Liver (tissue), 3 donors: ENCODE measurements around the gene CCSER2.
A peak's percentile ranks its signal among the peaks of the same experiment; 100 is the strongest.

Experiments
- RAD21 ChIP-seq, 2 donors: IDR thresholded peaks; 2 replicates each; pipeline ENCODE4 v1.6.1; 2016; ENCODE audit warnings: antibody characterized with exemption in 2 of 2, mild to moderate bottlenecking in 2 of 2
- SP1 ChIP-seq: IDR thresholded peaks from 2 replicates; pipeline ENCODE4 v1.6.1; 2018; ENCODE audit warnings: antibody characterized with exemption, mild to moderate bottlenecking
- TAF1 ChIP-seq: conservative IDR thresholded peaks from 2 replicates; pipeline ENCODE4 v1.6.1; 2016; ENCODE audit warnings: antibody characterized with exemption, mild to moderate bottlenecking
- TF ChIP-seq, protein P1 (sequence below): fragments of 150-350 bp; IDR thresholded peaks from 2 replicates; pipeline ENCODE4 v1.5.1; 2017; ENCODE audit warnings: improper control_type of control experiment, low read depth, low read length; ENCODE audit not compliant: missing input control
- TF ChIP-seq, protein P2 (sequence below): IDR thresholded peaks from 2 replicates; pipeline ENCODE4 v1.6.1; 2016; ENCODE audit warnings: antibody characterized with exemption
- TF ChIP-seq, protein P3 (sequence below): IDR thresholded peaks from 2 replicates; pipeline ENCODE4 v1.6.1; 2016; ENCODE audit warnings: antibody characterized with exemption, mild to moderate bottlenecking
- donor health status: healthy.
- donor health status: healthy.

DNA sequence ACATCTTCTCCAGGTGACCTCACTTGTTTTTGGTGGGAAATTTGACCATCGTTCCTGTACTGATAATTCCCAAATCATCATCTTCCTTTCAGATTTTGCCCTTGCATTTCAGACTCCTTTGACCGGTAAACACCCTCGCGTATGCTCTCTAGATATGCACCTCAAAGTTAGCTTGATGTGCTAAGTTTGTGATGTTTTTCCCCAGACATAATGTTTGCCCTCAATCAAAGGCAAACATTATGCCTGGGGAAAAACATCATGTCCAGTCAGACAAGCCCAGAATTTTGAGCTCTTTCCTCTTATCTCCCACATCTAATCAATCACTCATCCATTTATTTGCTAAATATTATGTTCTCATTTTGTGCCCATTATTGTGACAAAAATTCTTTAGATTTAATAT lies 26.2 kb downstream of the CCSER2 start:
- TF ChIP-seq SP1 = peak; percentile 11
- TF ChIP-seq, protein P1, sequence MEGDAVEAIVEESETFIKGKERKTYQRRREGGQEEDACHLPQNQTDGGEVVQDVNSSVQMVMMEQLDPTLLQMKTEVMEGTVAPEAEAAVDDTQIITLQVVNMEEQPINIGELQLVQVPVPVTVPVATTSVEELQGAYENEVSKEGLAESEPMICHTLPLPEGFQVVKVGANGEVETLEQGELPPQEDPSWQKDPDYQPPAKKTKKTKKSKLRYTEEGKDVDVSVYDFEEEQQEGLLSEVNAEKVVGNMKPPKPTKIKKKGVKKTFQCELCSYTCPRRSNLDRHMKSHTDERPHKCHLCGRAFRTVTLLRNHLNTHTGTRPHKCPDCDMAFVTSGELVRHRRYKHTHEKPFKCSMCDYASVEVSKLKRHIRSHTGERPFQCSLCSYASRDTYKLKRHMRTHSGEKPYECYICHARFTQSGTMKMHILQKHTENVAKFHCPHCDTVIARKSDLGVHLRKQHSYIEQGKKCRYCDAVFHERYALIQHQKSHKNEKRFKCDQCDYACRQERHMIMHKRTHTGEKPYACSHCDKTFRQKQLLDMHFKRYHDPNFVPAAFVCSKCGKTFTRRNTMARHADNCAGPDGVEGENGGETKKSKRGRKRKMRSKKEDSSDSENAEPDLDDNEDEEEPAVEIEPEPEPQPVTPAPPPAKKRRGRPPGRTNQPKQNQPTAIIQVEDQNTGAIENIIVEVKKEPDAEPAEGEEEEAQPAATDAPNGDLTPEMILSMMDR = no peak
- TF ChIP-seq TAF1 = no peak
- no peak for TF ChIP-seq RAD21 (IDR thresholded peaks at IDR 0.05)
- TF ChIP-seq, protein P2, sequence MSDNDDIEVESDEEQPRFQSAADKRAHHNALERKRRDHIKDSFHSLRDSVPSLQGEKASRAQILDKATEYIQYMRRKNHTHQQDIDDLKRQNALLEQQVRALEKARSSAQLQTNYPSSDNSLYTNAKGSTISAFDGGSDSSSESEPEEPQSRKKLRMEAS = no peak
- TF ChIP-seq, protein P3, sequence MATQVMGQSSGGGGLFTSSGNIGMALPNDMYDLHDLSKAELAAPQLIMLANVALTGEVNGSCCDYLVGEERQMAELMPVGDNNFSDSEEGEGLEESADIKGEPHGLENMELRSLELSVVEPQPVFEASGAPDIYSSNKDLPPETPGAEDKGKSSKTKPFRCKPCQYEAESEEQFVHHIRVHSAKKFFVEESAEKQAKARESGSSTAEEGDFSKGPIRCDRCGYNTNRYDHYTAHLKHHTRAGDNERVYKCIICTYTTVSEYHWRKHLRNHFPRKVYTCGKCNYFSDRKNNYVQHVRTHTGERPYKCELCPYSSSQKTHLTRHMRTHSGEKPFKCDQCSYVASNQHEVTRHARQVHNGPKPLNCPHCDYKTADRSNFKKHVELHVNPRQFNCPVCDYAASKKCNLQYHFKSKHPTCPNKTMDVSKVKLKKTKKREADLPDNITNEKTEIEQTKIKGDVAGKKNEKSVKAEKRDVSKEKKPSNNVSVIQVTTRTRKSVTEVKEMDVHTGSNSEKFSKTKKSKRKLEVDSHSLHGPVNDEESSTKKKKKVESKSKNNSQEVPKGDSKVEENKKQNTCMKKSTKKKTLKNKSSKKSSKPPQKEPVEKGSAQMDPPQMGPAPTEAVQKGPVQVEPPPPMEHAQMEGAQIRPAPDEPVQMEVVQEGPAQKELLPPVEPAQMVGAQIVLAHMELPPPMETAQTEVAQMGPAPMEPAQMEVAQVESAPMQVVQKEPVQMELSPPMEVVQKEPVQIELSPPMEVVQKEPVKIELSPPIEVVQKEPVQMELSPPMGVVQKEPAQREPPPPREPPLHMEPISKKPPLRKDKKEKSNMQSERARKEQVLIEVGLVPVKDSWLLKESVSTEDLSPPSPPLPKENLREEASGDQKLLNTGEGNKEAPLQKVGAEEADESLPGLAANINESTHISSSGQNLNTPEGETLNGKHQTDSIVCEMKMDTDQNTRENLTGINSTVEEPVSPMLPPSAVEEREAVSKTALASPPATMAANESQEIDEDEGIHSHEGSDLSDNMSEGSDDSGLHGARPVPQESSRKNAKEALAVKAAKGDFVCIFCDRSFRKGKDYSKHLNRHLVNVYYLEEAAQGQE = no peak
